GM18951 (cell line): ENCODE data around the gene WDR70.
"Not testable (repeated sequence)": the region's sequence is repeated elsewhere in the genome, so short reads cannot be mapped to it uniquely, and the experiment has no call there.

Experiments
- POLR2A ChIP-seq: IDR thresholded peaks from 4 replicates; pipeline ENCODE4 v1.6.1; 2011; ENCODE audit warnings: mild to moderate bottlenecking; ENCODE audit not compliant: insufficient read length, insufficient read depth; ENCODE audit errors: extremely low read depth
- in situ Hi-C: fragments of 300-500 bp; cut with MboI; formaldehyde crosslinking; loops from one replicate; pipeline ENCODE4 v1.12.0; 2022; ENCODE audit warnings: low sequenced_read_pairs, mixed read lengths, inconsistent platforms; ENCODE audit not compliant: unreplicated experiment

WDR70 gene

DNA sequence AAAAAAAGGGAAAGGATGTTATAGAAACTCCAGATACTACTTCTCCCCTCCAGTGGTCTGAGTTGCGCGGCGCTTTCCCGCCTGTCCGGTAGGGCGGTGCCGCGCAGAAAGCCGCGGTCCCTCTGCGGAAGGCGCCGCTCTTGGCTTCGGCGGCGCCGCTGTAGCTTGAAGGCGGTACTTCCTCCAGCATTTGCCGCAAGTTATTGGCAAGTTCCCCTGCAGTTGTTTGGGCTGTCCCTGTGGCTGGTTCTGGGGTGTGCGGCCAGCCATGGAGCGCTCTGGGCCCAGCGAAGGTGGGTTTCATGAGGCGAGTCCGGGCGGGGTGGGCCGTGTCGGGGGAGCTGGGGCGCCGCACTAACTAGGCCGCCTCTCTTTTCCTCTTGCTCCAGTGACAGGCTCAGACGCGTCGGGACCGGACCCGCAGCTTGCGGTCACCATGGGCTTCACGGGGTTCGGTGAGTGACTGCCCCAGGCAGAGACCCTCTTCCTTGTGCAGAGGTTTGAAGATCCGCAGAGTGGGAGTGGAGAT is at the start of gene WDR70:
TSS of gene WDR70 (plus strand) at position 219 of the 529 bp plus-strand sequence. CDS start at position 269, 50 bp downstream.
- in situ Hi-C loops = not testable (repeated sequence)
- TF ChIP-seq POLR2A = peak; percentile 70

DNA sequence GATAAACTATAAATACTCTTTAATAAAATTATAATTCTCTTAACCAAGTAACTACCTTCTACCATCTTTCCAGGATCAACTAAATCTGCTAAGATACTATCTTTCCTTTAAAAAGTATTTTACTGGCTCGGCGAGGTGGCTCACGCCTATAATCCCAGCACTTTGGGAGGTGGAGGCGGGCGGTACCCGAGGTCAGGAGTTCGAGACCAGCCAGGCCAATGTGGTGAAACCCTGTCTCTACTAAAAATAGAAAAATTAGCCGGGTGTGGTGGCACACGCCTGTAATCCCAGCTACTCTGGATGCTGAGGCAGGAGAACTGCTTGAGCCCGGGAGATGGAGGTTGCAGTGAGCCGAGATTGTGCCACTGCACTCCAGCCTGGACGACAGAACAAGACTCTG is 44.4 kb upstream of the WDR70 start:
- in situ Hi-C loops = not testable (repeated sequence)

DNA sequence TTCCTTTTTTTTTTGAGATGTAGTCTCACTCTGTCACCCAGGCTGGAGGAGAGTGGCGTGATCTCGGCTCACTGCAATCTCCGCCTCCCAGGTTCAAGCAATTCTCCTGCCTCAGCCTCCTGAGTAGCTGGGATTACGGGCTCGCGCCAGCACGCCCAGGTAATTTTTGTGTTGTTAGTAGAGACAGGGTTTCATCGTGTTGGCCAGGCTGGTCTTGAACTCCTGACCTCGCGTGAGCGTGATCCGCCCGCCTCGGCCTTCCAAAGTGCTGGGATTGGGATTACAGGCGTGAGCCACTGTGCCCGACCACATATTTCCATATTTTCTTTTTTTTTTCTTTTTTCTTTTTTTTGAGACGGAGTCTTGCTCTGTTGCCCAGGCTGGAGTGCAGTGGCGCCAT is 36.4 kb upstream of the WDR70 start:
- in situ Hi-C loops = not testable (repeated sequence)

DNA sequence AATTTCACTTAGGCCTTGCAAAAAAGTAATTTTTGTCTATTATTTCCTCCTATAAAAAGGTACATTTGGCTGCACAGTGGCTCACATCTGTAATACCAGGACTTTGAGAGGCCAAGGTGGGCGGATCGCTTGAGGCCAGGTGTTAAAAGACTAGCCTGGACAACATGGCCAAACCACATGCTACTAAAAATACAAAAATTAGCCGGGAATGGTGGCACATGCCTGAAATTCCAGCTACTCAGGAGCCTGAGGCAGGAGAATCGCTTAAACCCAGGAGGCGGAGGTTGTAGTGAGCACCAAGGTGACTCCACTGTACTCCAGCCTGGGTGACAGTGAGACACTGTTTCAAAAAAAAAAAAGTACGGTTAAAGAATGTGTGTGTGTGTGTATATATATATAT is 24.0 kb upstream of the WDR70 start:
- in situ Hi-C loops = no loop called here
- no peak for TF ChIP-seq POLR2A

DNA sequence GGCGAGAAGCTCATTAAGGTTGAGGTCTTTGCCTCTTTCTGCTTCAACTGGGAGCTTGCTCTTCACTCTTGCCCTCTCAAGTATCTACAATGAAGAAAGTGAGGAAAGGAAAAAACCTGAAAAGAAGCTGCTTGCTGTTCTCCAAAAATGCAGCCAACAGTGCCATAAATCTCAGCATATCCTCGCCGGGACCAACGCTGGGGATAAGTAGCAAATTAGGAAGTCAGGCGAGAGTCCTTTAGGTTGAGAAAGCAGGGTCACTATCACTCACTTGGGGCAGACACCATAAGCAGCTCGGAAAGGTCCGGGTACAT is 8.6 kb upstream of the WDR70 start:
- TF ChIP-seq POLR2A = no peak
- in situ Hi-C loops = no loop called here

DNA sequence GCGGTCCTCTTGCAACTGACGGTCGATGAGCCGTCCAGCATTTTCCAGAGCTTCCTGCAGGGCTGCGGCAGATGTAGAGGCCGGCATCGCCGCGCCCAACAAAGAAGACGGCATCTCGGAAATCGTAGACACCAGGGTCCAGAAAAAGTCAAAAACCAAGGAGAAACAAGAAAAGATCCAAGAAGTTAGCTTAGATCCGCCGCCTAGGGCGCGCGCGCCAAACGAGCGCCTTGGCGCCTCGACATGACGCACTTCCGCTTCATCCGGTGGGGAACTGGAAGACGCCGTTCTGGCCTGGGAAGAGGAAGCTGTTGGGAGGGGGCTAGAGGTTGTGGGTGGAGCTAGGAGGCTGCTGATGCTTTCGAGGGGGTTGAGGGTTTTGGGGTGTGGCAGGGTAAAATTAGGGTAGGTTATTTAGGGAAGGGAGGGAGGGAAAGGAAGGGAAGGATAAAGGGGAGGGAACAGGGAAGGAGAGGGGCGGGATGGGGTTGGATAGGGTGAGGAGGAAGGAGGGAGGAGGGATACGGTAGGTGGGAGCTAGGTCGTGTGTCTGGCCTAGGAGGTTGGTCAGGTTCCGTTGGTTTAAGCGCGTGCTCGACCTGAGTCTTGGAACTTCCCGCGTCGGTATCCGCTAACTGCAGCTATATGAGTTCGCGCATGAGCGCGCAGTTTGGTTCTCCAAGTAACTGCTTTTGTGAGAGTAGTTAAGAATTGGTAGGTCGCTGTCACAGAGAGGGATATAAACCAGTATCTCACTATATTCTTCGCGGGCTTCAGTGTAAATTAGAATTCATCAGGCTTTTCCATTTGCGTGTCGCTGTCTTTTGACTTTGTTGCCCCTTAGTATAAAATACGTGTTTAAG is 8.0 kb upstream of the WDR70 start, which contains the start of gene NUP155:
TSS of gene NUP155 (minus strand) at position 243 of the 863 bp plus-strand sequence. CDS start at position 114, 129 bp downstream.
- in situ Hi-C loops = no loop called here
- TF ChIP-seq POLR2A = peak; percentile 78

DNA sequence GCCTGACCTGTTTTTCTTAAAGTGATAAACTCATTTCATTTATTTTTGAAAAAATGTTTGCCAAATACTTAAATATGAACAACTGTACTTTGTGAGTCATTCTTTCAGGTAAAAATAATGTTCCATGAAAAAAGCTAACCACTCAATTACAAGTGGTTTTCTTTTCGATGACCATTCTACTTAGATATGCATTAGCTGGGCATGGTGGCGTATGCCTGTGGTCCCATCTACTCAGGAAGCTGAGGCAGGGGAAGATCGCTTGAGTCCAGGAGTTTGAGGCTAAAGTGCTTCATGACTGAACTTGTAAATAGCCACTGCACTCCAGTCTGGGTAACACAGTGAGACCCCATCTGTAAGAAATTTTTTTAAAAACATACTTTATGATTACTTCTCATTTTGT is 4.0 kb upstream of the WDR70 start:
- no peak for TF ChIP-seq POLR2A
- in situ Hi-C loops = no loop called here

DNA sequence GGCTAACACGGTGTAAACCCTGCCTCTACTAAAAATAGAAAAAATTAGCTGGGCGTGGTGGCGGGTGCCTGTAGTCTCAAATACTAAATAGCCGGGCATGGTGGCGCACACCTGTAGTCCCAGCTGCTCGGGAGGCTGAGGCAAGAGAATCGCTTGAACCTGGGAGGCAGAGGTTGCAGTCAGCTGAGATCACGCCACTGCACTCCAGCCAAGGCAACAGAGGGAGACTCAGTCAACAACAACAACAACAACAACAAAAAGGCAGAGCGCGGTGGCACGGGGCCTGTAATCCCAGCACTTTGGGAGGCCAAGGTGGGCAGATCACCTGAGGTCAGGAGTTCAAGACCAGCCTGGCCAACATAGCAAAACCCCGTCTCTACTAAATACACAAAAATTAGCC is 1.1 kb upstream of the WDR70 start:
- in situ Hi-C loops = not testable (repeated sequence)

DNA sequence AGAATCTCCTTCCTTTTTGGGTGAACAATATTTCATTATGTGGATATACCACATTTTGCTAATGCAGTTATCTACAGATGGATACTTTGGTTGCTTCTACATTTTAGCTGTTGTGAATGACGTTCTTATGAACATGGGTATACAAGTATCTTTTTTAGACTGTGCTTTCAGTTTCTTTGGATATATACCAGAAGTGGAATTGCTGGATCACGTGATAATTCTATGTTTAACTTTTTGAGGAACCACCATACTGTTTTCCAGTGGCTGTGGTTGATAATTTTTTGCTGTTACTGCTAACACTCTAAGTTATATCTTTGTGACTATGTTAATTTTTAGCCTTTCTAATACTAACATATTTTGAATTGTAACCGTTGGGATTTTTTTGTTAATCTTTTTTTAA is 12.5 kb downstream of the WDR70 start:
- no peak for TF ChIP-seq POLR2A
- in situ Hi-C loops = no loop called here

DNA sequence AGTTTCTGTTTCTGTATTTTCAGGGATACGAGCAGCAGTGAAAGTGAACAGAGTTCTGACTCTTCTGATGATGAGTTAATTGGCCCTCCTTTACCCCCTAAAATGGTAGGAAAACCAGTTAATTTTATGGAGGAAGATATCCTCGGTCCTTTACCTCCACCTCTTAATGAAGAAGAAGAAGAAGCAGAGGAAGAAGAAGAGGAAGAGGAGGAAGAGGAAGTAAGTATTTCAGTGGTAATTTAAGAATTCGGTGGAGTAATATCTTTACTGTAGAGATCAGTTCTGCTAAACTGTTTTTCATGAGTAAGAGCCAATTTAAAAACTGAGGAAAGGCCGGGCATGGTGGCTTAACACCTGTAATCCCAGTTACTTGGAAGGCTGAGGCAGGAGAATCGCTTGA is 17.2 kb downstream of the WDR70 start:
- in situ Hi-C loops = no loop called here
- TF ChIP-seq POLR2A = no peak

DNA sequence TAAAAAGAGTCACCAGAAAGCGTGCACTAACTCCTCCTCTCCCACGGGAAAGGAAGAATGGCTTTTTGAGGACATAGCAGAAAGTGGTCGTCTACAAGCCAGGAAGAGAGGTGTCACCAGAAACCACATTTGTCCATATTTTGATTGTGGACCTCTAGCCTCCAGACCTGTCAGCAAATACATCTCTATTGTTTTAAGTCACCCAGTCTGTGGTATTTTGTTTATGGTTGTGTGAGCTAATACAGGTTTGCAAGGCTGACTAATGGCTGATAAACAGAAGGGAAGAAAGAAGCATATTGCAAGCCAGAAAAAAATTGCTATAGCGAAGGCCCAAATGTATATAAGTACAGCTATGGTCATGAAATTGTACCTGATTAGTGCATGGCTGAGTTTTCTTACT is 21.4 kb downstream of the WDR70 start:
- in situ Hi-C loops = loop anchor here (25.0 kb wide), 1 partner anchor 787 kb away; no protein-coding TSS in a partner anchor
- TF ChIP-seq POLR2A = no peak

DNA sequence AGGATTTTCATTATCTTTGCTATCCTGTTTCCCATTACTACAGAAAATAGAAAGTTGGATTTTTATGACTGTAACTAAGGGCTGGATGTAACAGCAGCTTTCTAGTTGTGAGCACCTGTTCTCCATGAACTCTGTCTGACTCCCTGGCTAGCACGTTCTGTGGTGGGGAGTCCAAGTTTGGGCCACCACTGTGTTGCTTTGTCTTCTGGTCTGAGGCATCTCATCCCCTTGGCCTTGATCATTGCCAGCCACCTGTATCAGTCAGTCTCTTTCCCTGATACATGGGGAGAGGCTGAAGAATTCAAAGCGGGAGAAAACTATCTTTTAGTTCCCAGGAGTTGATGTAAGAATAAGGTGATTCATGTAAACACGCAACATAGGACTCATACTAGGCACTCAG is 33.4 kb downstream of the WDR70 start:
- no peak for TF ChIP-seq POLR2A
- in situ Hi-C loops = loop anchor here (25.0 kb wide), 1 partner anchor 775 kb away; no protein-coding TSS in a partner anchor

DNA sequence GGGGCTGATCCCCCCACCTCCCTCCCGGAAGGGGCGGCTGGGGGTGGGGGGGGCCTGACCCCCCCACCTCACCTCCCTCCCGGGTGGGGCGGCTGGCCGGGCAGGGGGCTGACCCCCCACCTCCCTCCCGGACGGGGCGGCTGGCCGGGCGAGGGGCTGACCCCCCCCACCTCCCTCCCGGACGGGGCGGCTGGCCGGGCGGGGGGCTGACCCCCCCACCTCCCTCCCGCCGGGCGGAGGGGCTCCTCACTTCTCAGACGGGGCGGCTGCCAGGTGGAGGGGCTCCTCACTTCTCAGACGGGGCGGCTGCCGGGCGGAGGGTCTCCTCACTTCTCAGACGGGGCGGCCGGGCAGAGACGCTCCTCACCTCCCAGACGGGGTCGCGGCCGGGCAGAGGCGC is 36.3 kb downstream of the WDR70 start:
- in situ Hi-C loops = loop anchor here (25.0 kb wide), 1 partner anchor 772 kb away; no protein-coding TSS in a partner anchor

DNA sequence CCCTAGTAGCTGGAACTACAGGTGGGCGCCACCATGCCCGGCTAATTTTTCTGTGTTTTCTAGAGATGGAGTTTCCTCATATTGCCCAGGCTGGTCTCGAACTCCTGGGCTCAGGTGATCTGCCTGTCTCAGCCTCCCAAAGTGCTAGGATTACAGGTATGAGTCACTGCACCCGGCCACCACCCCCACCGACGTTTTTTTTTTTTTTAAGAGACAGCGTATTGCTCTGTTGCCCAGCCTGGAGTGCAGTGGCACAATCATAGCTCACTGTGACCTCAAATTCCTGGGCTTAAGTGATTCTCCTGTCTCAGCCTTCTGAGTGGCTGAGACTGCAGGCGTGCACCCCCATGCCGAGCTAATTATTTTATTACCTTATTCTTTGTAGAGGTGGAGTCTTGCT is 38.2 kb downstream of the WDR70 start:
- TF ChIP-seq POLR2A = no peak
- in situ Hi-C loops = loop anchor here (25.0 kb wide), 1 partner anchor 770 kb away; no protein-coding TSS in a partner anchor
